Measurements from ENCODE around the gene MCCD1. TPM values are rescaled to one million over a fixed set of nuclear protein-coding genes. Genes with fewer than 3 reads are reported as not detected.

Gene MCCD1
- total and polyA plus RNA-seq, 2 of the 13 experiments (the other 11 are each of a cell fraction or from before 2014, with no cell fraction given) = 0.15 TPM; not detected in 1

- TF ChIP-seq PHF21A (CRISPR knock-in tag; IDR thresholded peaks at IDR 0.05) (no peak; the same call in 1 of the 2 replicates), RAD51 (IDR thresholded peaks at IDR 0.05; ENCODE audit: borderline replicate concordance) (no peak), MED13 (CRISPR knock-in tag; IDR thresholded peaks at IDR 0.05) (0 out of 2 replicates have a peak, but pooled peaks have one; percentile 51), IRF2 (CRISPR knock-in tag; IDR thresholded peaks at IDR 0.05) (peak; percentile 34; the same call in 1 of the 2 replicates), DZIP1 (CRISPR knock-in tag; IDR thresholded peaks at IDR 0.05) (no peak), RBM22 (optimal IDR thresholded peaks at IDR 0.05; ENCODE audit: low read length) (no peak), REXO4 (CRISPR knock-in tag; IDR thresholded peaks at IDR 0.05; ENCODE audit: borderline replicate concordance) (no peak), ZSCAN29 (CRISPR knock-in tag; conservative IDR thresholded peaks at IDR 0.05) (peak; percentile 71; the same call in 1 of the 2 replicates), ZNF609 (CRISPR knock-in tag; IDR thresholded peaks at IDR 0.05; ENCODE audit: borderline replicate concordance) (0 out of 2 replicates have a peak, but pooled peaks have one; percentile 19), HMGXB4 (CRISPR knock-in tag; IDR thresholded peaks at IDR 0.05; ENCODE audit: borderline replicate concordance in 1 of 2, low read depth in 1 of 2) (peak; percentile 97 to 98)
Measured at GRCh38 chr6:31493875-31494694, 34.7 kb upstream of the MCCD1 start (continued).

Measured in HepG2 (cell line).